ENCODE results near the gene ARMC7.
A peak's percentile ranks its signal among the peaks of the same experiment; 100 is the strongest.
"Not testable (repeated sequence)": the region's sequence is repeated elsewhere in the genome, so short reads cannot be mapped to it uniquely, and the experiment has no call there.

Gene ARMC7

DNA sequence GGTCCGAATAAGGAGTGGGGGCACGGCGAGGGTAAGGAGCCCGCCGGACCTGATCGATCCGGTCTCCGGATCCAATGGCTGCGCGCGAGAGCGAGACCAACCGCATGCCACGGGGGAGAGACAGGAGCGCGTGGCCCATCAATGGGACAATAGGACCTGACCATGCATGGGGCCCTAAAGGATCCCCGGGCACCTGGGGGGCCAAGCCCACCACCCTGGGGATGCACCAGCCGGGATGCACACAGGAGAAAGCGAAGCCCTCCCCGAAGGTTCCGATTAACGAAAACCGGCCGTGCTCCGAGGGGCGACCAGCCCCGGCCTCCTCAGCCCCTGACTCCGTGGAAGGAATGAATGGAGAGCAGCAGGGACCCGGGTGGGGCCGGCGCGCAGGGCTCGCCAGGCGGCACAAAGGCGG, 44.0 kb downstream of the ARMC7 start:
- DNase-seq (ENCODE audit: low read depth in 2 of 2) = no peak

DNA sequence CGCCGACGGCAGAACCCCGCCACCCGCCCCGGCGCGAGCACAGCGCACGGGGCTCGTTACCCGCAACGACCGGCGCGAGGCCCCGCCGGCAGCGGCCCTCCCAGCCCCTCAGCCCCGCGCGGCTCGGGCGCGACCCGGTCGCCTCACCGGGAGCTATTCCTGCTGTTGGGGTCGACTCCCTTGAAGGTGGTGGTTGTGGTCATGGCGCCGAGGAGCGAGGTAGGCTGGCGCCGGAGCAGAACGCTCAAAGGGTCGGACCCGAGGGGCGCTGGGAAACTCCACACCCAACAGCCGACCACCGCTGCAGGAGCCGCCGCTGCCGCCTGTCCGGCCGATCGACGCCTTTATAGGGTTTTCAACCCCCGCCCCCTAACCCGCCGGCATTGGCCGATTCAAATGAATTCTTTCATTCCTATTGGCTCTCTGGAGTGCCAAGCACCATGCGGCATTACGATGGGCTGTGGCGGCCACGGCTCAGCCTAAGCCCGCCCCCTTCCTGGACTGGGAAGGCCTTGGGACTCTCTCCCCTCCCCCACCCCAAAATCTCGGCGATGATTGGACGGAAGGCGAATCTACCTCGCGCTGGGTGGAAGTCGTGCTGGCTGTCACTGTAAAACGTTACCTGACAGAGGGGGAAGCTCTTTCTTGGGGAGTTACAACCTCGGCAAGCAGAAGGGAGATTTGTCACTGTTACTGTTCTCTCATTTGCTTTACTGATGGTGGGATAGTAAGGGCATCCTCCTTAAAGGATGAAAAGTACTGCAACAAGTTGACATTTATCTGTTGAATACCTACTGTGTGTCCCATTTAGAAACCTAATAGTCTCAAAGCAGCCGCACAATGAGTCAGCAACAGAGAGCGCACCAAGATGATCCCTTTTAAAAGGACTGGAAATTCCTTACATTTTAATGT, 44.7 kb downstream of the ARMC7 start, which contains the start of gene JPT1:
Gene JPT1 (minus strand): TSS at position 318 of the 912 bp plus-strand sequence. CDS start 115 bp downstream, at position 203.
- peak; percentile 92 for DNase-seq (ENCODE audit: low read depth in 2 of 2)

DNA sequence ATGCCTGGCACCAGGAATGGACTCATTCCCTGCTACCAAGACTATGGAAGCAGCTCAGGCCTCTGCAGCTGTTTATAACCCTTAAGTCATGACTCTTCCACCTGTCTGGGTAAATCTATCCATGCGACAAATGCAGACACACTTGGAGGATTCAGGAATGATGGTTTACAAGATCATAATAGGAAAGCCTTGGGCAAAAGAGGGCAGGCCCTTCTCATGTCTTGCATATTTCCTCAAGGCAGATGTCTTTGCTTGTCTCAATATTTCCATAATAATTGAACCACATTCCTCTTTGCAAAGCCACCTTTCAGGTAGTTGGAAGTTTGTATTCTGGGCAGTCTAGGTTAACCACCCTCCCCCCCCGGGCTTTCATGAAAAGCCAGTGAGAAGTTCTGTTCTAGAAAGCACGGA, 45.4 kb downstream of the ARMC7 start:
- no peak for DNase-seq (ENCODE audit: low read depth in 2 of 2)

DNA sequence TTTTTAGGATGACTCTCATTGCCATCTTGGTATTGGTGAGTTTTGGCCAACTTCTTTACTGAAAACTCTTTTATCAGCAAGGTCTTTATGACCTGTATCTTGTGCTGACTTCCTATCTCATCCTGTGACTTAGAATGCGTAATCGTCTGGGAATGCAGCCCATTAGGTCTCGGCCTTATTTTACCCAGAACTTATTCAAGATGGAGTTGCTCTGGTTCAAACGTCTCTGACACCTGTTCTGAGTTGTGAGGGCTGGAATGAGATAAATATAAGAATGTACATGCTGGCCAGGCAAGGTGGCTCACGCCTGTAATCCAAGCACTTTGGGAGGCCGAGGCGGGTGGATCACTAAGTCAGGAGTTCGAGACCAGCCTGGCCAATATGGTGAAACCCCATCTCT, 48.7 kb downstream of the ARMC7 start:
- DNase-seq (ENCODE audit: low read depth in 2 of 2) = not testable (repeated sequence)

DNA sequence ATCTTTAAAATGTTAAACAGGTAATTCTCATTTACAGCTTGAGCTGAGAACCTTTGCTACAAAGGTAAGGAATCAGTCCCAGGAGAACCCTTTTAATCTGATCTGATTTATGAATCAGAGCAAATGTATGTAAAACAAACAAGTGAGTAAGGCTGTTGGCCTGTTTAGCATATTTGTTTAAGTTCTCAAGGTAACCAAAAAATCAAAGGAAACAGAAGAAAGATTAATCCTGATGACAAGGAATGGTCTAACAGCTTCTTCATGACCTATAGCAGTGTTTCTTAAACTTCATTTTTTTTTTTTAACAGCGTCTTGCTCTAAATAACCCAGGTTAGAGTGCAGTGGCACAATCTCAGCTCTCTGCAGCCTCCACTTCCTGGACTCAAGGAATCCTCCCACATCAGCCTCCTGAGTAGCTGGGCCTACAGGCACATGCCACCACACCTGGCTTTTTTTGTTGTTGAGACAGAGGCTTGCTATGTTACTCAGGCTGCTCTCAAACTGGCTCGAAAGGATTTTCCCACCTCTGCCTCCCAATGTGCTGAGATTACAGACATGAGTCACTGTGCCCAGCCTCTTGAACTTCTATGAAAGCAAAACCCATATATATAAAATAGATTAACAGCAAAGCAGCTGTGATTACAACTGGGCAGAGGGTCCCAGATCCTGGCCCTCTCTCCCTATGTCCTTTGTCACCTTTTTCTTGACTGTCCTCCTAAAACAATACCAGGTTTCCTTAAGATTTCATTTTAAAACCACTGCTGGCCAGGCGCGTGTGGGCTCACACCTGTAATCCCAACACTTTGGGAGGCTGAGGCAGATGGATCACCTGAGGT, 49.6 kb downstream of the ARMC7 start:
- no peak for DNase-seq (ENCODE audit: low read depth in 2 of 2)

DNA sequence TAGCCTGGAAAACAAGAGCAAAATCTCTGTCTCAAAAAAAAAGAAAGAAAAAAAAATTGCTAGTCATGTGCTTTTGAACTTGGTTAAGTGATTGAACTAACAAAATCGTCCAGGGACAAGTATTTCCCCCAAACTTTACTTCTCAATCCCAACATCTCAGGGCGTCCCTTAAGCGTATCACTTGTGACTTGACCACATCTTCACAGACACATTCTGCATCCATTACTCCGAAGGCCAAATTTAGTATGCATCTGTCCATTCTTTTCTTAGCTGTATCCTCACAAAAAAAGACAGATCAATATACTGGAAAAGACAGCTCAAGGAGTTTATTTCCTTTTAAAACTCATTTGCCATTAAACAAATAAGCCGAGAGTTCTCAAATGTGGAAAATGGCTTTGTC, 50.4 kb downstream of the ARMC7 start:
- no peak for DNase-seq (ENCODE audit: low read depth in 2 of 2)

DNA sequence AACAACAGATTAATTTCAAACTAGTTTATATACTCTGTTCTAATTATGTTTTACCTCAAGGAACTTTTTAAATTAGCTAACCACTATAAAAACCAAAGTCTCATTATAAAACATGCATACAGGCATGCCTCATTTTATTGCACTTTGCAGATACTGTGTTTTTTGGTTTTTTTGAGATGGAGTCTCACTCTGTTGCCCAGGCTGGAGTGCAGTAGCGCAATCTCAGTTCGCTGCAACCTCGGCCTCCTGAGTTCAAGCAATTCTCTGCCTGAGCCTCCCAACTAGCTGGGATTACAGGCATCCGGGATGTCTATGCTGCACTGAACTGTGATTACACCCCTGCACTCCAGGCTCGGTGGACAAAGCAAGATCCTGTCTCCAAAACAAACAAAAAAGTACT, 53.3 kb downstream of the ARMC7 start:
- DNase-seq (ENCODE audit: low read depth in 2 of 2) = no peak

DNA sequence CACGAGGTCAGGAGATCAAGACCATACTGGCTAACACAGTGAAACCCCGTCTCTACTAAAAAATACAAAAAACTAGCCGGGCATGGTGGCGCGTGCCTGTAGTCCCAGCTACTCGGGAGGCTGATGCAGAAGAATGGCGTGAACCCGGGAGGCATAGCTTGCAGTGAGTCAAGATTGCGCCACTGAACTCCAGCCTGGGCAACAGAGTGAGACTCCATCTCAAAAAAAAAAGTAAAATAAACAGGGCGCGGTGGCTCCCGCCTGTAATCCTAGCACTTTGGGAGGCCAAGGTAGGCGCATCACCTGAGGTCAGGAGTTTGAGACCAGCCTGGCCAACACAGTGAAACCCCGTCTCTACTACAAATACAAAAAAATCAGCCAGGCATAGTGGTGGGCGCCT, 54.8 kb downstream of the ARMC7 start:
- not testable (repeated sequence) for DNase-seq (ENCODE audit: low read depth in 2 of 2)

DNA sequence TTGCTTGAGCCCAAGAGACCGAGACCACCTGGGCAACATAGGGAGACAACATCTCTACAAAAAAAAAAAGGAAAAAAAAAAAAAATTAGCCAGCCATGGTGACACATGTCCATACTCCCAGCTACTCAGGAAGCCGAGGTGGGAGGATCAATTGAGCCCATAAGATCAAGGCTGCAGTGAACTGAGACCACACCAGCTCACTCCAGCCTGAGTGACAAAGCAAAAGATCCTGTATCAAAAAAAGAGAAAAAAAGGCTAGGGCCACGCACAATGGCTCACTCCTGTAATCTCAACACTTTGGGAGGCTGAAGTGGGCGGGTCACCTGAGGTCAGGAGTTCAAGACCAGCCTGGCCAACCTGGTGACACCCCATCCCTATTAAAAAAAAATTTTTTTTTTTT, 59.2 kb downstream of the ARMC7 start:
- DNase-seq (ENCODE audit: low read depth in 2 of 2) = no peak

DNA sequence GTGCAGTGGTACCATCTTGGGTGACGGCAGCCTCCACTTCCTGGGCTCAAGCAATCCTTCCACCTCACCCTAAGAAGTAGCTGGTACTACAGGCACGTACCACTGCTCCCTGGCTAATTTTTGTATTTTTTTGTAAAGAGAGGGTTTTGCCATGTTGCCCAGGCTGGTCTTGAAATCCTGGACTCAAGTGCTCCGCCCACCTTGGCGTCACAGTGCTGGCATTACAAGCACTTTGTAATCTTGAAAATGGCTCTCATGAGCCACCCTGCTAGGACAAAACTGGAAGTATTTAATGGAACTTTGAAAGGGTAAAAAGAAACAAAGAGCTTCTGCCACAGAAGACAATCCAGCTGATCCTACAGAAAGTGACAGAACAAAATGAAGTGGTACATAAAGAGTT, 63.8 kb downstream of the ARMC7 start:
- DNase-seq (ENCODE audit: low read depth in 2 of 2) = no peak

DNA sequence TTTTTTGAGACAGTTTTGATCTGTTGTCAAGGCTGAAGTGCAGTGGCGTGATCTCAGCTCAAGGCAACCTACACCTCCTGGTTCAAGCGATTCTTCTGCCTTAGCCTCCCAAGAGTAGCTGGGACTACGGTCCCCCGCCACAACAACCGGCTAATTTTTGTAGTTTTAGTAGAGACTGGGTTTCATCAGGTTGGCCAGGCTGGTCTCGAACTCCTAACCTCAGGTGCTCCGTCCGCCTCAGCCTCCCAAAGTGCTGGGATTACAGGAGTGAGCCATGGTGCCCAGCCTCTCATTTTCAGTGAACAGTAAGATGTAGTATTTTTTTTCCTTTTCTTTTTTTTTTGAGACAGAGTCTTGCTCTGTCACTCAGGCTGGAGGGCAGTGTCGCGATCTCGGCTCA, 65.2 kb downstream of the ARMC7 start:
- no peak for DNase-seq (ENCODE audit: low read depth in 2 of 2)

DNA sequence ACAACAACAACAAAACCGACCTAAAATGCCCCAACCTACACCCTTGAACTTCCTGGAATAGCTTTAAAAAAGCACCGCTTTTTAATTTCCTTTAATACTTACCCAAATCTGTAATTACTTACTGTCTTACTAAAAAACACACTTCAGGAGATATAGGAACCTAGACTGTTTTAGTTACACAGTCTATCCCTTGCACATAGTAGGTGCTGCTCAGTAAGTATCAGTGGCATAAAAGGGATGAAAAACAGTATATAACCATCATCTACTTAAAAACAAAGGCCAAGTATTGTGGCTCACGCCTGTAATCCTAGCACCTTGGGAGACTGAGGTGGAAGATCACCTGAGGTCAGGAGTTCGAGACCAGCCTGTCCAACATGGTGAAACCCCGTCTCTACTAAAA, 66.9 kb downstream of the ARMC7 start:
- DNase-seq (ENCODE audit: low read depth in 2 of 2) = no peak

DNA sequence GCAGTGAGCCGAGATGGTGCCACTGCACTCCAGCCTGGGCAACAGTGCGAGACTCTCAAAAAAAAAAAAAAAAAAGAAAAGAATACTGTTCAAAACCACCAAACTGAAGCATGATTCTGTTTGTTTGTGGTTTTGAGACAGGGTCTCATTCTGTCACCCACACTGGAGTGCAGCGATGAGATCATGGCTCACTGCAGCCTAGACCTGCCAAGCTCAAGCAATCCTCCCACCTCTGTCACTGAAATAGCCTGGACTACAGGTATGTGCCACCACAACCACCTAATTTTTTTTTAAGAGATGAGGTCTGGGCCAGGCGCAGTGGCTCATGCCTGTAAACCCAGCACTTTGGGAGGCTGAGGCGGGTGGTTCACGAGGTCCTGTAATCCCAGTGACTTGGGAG, 68.7 kb downstream of the ARMC7 start:
- no peak for DNase-seq (ENCODE audit: low read depth in 2 of 2)

Measured in stimulated activated CD8-positive, alpha-beta memory T cell treated with anti-CD3 and anti-CD28 coated beads, Interleukin-7, amount 100 ng/mL, for 1 hour (primary cell).